Hematopoietic multipotent progenitor cell treated with erythropoietin and hydrocortisone succinate and interleukin-3 and kit ligand, for 15 days (in vitro differentiated cells): ENCODE results near the gene CDH13.

ENCODE experiments used
- DNase-seq: peaks from one replicate; pipeline ENCODE4 v3.0.0-alpha.2; 2015; ENCODE audit warnings: low spot score

The CDH13 gene

DNA sequence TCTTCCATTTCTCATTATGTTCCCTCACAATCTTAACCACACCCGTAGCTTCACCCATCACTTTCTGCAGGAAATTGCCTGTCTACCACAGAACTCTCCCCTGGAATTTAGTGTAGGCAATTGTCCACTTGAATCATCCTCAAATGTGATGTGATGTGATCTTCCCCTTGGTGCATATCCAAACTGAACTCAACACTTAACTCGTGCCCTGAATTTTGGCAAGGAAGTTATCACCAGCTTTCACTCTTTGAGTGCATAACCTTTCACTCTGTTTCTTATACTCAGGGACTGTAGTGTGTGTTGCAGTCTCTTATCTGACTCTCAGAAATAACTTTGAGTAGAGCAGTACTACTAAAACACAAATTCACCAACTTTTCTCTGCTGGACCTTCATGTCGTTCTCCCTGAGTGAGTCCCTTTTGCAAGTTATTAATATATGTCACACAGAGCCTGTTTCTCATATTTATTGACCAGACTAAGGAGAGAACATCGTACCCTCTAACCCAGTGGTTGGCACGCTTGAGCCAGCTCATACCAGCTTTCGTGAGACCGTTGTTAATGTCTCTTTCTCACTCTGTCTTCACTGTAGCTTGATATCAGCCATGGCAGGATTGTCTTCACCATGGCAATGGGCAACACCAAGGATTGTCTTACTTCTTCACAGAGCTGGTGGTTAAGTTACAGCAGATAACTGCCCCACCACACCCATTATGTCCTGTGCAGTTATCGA lies 622.1 kb downstream of the CDH13 start:
- DNase-seq, result no peak

DNA sequence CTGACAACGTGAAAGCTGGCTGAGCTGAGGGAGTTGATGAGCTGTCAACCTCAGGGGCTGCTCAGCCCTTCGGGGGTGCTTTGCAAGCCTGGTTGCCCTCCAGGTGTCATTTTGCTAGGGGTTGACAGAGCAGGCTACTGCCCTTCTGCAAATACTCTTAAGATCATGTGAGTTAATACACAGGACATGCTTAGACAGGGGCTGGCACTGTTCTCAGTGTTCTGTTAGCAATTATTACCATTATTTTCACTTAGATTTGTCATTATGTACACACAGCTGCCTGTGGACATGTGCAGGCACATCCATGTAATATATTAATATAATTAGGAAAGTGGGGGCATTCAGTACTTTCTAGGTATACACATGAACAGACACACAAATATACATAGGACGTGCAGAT lies 626.8 kb downstream of the CDH13 start:
- DNase-seq, result no peak

DNA sequence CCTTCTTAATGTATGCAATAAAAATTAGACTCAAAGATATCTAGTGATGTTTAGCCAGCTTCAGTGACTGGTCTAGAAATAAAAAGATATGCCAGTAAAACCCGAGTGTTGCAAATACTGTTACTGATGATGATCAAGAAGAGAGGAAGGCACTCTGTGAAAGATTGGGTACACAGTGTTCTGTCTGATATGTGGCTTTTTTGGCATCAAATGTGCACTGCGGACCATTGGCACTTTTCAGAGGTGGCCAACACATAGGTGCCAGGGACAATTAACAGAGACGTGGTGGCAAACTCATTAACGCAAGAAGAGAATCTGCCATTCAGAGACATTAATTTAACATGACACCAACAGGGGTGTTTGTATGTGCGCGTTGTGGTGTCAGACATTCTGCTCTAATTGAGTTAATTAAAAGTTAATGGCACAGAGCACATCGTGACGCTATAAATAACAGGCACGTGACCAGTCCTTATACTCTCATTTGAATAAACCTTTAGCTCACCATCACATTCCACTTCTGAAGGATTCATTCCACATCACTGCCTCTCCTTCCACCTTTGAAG lies 631.7 kb downstream of the CDH13 start:
- no peak for DNase-seq

DNA sequence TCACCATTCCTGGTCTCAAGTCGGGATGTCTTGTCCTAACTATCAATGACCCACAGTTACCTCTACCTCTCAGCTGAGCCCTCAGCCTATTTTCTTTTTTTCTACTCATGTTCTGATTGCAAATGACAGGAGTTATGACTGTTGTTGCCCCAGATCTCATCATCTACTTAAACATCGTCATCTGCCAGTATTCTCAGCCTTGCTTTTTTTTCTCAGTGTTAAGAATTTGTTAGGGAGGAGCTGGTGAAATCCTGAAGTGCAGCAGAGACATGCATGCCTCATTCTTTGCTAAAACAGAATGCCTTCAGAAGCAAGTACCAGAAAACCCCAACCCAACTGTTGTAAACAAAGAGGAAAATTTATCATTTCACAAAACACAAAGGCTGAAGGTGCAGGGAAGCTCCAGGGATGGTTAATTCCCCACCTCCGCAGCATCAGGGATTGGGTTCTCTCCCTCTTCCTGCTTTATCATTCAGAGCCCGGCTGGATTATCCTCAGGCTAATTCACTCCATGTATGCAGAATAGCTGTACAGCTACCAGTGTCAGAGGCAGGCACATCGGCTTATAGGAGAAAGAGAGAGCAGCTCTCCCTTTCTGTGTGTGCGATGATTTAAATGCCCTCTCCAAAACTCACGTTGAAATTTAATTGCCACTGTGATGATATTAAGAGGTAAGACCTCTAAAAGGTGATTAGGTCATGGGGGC lies 640.2 kb downstream of the CDH13 start:
- DNase-seq, result no peak

DNA sequence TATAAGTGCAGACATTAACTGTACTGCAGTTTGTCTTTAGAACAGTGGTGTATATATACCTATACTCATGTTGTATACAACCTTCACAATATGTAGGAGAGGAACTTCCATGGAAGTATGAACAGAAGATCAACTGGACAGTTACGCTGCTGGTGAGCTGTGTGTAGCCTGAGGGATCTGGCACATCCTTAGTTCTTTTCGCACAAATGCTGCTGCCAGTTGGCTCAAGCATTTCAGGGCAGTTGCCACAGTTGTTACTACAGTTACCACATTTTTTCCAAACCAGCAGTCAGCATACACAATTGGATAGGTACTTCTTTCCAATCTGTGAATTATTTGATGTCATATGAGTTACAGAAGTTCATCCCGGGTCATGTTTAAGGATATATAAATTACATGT lies 641.4 kb downstream of the CDH13 start:
- no peak for DNase-seq

DNA sequence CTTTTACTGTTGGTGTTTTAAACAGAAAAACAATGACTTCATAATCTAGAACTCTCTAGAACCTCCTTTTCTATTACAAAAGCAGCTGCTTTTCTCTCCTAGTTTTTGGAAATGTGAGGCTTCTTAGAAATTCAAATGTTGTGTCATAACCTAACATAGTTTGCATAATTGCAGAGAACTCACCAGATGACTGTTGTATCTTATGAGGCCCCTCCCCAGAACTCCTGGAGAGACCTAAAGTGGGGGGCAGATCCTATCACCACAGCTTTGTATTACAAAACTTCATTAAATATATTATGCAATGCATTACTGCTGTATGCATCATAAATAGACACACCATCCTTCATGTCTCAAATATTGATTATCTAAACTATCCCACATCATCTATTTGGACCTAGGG lies 642.3 kb downstream of the CDH13 start:
- DNase-seq, result no peak

DNA sequence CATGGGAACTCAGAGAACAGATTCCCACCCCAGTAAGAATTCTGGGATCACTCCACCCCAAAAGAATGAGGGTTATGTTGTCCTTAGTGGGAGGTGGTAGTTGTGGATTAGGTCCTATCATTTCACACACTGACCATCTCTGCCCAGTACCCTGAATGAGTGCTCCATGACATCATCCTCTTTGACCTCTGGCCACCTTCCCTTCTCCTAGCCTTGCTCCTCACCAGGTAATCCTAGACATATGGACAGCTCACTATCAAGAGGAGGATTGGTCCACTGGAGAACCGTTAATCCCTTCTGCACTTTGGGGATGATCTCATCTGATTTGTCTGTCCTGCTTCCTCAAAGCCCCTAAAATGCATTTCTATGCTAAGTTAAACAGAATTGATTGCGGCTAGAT lies 642.8 kb downstream of the CDH13 start:
- DNase-seq, result no peak

DNA sequence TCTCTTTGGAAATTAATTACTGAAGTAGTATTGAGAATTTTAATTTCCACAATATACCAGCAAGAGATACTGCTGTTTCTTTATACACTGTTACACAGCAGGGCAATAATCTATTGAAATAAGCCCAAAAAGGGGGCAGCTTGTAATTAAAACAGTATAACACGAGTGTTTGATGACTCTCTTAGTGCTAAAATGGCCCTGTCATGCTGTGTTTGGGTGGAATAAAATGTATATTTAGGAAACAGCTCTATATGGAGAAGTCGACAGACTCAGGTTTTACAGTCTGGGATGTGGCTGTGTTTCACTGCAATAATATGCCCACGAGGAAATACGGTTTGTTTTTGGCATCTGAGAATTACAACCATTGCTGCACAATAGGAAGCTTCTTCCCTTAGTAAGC lies 643.3 kb downstream of the CDH13 start:
- no peak for DNase-seq

DNA sequence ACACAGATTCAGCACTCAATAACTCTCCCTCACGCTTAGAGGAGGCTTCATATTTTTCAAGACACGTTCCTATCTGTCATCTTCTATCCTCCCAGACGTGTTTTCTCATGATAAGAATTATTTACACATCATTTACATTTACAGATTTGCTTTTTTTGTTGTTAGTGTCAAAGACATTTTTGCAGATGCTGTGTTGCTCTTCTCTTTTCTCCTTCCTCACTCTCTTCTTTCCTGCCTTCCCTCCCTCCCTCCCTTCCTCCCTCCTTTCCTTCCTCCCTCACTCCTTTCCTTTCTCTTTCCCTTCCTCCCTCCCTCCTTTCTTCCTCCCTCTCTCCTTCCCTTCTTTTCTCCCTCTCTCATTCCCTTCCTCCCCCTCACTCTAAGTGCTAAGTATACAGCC lies 643.9 kb downstream of the CDH13 start:
- no peak for DNase-seq

DNA sequence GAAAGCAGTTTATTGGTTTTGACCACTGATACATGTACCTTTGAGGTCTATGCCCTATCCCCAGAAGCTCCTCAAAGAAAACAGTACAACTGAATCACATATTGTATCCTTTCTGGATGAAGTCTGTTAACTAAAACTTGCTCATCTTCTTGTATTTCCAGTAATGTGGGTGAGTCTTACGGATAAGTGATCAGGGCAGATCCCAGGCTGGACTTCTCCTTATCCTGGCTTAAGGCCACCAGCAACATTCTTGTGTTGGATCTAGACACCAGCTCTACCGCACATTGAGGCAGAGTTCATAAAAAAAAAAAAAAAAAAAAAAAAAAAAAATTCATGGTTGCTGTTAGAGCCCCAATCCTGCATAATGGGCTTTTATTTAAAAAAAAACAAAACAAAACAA lies 644.4 kb downstream of the CDH13 start:
- no peak for DNase-seq

DNA sequence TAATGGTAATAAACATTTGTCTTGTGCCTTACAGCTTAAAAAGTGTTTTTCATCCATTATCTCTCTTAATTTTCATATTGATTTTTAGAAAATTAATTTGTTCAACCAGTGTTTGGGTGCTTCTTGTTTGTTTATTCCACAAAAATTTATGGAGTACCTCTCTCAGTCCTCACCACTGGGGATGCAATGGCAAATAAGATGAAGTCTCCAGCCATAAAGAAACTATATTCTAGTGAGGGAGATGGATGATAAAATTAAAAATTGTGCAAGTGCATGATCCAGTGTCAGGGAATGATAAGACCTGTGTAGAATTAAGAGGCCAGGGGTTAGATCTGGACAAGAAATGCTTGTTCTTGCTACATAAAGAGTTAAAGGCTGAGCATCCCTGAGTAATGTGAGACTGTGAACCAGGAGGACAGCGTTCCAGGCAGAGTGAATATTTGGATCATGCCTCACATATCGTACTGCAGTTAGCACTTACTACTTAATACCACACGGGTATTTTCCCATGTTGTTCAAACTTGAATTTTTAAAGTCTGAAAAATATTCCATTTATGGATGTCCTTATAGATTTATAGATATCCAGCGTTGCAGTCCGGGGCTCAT lies 645.3 kb downstream of the CDH13 start:
- no peak for DNase-seq

DNA sequence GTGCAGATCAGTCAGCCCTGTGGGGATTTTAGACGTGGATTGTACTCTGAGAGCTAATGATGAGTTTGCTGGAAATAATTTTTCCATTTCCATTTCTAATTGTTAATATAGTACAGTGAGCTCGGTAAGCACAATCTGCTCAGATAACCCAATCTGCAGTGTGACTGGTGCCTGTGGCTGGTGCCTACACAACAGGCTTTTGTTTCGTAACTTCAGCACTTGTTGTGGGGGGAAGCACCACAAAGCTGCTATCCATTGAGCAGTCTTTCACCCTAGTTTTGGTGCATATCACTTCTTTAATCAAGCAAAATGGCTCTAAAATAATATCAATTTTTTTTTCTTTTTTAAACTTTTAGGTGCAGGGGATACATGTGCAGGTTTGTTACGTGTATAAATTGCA lies 646.1 kb downstream of the CDH13 start:
- DNase-seq, result no peak

DNA sequence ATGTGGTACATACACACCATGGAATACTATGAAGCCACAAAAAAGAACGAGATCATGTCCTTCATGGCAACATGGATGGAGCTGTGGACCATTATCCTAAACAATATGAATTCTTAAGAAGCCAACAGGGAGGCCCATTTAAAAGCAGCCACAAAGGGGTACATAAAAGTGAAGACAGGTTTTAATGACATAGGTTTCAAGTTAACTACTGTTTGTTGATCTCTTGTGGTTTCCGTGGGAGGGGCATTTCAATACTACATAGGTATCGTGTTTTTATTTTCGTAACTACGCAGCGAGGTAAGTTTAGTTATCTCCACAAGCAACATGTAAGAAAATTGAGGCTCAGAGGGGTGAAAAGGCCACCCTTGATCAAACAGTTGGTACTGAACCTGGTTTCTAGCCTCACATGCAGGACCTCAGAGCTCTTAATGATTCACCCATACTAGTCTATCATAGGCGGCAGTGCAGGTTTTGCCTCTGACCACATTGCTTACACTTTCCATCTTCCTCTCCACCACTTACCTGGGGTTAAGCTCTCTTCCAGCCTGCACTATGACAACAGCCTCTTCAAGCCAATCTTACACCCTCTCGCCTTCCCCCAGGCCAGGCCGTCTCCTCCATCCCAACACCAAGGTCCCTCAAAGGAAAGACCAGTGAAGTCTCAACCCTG lies 646.9 kb downstream of the CDH13 start:
- no peak for DNase-seq

DNA sequence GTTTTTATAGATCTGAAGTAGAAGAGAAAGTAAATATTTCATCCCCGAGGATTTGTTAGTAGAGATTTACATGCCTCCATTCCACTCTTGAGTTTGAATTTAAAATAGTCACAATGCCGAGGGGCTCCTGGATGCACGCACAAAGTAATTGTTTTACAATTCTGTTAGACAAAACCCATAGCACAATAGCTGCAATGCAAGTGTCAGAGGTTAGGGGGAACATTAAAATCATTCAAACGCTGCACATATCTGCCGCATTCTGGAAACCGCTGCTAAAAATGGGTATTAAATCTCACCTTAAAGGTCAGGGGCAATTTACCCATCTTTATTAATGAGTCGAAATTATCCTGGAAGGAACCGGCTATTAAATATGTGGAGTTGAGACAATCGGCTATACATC lies 652.5 kb downstream of the CDH13 start:
- DNase-seq, result no peak

DNA sequence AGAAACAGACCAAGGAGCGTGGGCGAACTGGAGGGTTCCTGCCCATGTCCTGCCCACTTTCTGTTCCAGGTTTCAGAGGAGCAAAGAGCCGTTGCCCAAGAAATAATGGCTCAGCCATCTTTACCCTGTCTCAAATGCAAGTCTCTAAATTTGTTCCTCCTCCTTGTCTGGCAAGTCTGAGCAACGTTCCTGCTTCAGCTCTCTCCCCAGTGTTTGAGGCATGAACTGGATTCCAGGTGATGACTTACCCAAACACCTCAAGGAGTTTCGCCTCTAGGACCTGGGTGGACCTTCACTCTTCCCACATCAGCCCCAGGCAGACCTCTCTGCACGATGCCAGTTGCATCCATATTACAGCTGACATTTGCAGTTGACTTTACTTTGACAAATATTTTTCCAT lies 659.2 kb downstream of the CDH13 start:
- DNase-seq, result no peak

DNA sequence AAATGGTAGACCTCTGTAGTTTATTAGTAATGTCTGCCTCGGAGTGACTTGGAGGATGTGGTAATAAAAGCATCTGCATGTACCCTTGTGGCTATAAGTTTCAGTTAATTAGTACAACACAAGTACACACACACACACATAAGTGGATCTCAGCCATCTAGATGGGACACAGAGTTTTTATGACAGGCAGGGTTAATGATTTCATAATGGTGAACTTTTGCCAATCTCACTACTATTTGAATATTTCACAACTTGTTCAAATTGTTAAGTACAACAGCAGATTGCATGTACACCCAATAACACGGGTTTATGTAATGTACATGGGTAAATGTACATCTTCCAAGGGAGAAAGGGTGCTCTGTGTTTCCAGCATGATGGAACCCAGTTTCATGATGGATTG lies 669.7 kb downstream of the CDH13 start:
- no peak for DNase-seq

DNA sequence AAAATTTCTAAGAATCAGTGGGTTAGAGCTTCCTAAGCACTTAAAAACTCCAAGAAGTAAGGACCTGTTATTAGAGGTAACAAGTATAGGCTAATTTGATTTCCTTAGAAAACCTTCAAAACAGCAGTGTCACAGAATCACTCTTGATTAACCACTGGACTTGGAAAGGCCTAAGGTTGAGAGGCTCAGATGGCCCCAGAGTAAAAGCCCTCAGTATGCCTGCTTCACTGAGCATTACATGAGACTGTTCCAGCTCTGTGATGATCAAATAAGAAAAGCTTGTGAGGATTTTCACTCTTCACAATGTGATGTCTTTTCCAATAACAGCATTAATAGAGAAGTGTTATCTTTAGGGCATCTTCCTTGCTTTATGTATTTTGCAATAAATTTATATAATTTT lies 671.8 kb downstream of the CDH13 start:
- no peak for DNase-seq

DNA sequence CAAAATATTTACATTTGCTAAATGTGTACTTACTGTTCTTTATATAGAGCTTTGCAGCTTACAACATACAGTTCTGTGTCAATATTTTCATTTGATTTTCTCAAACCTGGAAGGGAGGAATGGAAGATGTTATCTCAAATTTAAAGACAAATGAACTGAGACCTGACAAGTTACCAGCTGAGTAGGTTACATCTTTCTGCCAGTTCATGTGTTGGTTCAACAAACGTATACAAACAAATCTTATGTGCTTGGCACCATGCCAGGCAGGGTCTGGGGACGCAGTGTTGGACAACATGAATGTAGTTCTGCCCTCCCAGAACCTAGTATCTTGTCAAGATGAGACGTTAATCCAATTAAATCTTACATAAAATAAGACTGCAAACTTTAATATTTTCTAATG lies 673.6 kb downstream of the CDH13 start:
- DNase-seq, result no peak

DNA sequence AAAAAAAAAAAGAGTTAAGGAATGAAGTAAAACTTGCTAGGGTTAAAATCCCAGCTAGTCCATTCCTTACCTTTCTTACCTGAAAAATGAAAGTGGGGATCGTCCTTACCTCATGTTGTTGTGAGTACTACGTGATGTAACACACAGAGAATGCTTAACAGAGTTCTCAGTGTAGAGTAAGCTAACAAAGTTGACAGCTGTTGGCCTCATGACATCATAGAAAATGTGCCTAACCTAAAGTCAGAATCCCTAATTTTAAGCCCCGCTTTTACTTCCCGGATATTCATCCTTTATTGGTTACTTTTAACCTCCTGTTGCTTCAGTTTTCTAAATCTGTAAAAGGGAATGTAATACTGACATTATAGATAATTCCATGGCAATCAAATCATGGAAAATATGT lies 675.2 kb downstream of the CDH13 start:
- DNase-seq, result no peak

DNA sequence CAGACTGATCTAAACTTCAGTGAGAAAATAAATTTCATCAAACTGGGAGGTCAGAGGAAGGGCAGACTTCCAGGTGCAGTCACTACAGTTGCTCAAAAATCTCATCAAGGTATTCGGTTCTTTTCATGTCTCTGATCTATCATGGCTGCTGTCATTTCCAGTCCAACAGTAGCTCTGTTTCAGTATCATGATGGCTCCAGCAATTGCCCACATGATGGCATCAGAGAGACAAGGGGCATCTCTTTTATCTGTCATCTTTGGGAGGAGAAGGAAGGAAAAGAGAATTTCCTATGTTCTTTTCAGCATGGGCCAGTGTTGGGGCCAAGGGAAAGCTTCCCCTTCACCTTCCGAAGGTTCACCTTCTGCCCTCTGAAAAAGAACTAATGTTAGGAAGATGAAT lies 676.1 kb downstream of the CDH13 start:
- DNase-seq, result no peak

DNA sequence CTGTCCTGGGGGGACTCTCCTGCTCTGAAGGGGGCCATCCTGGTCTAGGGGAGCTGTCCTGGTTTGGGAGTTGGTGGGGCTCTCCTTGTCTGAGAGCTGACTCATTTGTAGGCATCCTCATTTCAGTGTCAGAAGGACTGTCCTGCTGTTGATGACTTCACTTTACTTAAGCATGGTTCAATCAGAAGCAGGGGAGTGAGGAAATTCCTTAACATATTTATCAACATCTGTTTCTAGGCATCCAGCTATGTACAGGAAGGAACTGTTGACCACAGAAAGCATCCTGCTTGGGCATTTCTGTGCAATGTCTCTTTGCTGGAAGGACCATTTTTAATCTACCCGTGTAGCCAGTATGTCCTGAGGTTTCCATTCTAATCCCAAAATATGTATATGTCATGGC lies 678.3 kb downstream of the CDH13 start:
- DNase-seq, result no peak

DNA sequence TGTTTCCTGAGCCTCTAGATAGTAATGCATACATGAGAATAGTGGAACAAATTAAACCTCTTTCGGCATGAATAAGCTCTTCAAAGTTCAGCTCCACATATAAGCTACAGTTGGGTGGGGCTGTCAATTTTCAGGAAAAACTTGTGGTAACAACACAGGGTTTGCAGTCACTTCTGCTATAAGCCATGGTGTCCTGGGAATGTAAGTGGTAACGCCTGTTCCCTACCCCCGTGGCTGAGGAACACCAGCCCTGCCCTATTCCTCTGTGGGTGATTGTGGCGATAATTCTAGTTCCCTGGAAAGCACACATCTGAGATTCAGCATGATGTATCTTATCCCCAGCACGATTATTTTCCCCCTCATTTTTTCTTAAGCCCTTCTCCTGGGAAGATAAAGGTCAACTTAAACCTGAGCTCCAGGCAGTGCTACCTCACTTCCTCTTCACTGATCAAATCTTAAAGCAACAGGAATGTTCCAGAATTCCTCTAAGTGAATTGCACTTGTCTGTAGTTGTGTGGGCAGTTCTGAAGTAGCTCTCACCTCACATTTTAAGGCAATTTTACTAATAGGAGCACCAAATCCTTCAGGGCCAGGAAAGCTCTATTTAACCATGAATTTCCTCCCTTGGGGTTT lies 680.3 kb downstream of the CDH13 start:
- DNase-seq, result no peak
